Measurements from ENCODE around the gene HPX.
"Not testable (repeated sequence)": the region's sequence is repeated elsewhere in the genome, so short reads cannot be mapped to it uniquely, and the experiment has no call there.

The HPX gene

DNA sequence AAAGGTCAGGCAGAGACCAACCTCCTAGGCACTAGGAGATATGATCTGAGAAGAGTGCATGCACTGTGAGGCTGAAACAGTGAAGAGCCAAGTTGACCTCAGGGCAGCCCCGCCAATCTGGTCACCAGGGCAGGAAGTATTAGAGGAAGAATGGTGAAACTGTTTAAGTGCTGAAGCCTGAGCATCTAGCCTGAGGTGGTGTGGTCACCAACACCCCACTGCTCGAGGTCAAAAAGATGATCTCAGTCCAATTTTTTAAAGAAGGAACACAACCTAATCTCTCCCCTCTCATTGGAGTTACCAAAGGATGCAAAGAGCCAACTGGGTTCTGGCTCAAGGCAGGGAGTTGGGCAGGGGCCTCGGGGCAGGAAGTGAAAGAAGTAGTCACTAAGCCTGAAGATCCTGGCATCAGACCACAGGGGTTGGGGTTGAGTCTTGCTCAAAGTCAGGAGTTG, 25.9 kb downstream of the HPX start:
- no peak for DNase-seq (ENCODE audit: low spot score)

DNA sequence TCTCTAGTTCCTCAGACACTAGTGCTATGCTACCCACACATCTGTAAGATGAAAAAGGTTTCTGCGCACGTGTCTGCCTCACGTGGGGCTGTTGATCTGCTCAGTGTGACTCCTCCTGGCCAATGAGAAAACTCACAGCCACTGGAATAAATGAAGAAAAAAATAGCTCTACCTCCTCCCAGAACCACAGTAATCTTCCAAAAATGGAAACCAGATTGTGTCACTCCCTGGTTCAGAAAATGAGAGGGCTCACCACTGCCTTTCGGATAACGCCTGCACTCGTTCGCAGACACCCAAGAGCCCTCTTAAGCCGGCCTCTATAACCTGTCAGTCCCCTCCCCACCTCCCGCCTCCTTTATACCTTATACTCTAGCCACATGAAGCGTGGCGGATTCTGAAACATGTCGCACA, 27.0 kb downstream of the HPX start:
- DNase-seq (ENCODE audit: low spot score) = no peak

DNA sequence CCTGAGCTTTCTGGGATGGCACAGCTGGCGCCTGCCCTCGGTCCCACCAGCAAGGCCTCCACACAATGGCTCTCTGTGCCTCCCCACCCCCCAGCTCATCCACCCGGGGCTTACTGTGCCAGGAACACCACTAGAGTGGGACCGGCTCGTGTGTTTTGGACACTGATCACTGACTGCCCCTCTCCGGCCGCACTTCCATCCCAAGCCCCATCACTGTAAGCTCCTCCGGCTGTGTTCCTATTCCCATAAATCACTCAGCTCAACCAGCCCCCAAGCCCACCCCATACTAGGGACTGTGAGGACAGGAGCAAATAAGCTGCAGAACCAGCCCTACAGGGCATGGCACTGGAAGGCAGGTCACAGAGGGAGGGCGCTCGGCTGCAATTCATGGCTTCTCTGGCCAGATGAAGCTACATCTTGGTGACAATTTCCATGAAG, 29.2 kb downstream of the HPX start:
- peak; percentile 94 for DNase-seq (ENCODE audit: low spot score)

DNA sequence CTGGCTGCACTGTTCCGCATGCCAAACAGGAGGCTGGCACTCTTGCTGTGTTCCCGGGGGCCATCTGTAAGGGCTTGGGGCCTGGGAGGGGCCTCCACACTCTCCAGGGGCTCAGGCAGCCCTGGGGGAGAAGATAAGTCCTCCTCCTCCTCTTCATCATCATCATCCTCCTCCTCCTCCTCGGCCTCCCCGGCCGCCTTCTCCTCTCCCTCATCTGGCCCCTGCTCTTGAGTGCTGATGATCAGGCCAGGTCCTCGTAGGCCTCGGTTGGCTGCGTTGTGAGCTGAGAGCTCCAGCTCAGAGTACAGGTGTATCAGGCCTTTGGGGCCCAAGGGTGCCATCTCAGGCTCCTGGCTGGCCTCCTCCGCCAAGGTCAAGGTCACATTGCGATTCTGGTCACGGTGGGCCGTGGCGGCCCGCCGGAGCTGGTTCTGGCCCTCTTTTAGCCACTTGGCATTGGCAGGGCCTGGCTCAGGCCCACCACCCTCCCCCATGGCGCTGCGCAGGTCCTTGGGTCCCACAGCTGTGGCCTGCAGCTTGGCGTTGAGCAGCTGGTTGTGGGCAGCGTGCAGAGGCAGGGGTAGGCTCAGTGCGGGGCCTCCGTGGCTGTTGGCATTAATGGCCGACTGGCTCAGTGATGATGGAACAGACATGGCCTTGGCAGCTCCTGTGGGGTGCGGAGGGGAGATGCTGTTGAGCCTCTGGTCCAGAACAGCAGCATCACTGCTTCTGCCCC, 29.9 kb downstream of the HPX start:
- no peak for DNase-seq (ENCODE audit: low spot score)

DNA sequence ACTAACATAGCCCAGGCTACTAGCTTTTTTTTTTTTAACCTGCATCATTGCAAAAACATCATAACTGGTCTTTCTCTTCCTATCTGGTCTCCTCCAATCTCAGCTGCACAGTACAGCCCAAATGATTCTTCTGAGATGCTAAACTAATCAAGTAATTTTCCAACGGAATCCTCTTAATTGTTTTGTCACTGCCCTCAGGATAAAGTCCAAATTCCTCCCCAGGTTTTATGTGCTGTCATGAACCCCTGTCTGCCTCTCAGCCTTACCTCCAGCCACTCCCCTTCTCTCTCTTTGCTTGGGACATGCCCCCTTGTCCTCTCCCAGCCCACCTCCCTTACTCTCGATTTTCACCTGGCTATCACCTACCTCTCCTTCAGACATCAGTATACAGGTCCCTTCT, 34.4 kb downstream of the HPX start:
- no peak for DNase-seq (ENCODE audit: low spot score)

DNA sequence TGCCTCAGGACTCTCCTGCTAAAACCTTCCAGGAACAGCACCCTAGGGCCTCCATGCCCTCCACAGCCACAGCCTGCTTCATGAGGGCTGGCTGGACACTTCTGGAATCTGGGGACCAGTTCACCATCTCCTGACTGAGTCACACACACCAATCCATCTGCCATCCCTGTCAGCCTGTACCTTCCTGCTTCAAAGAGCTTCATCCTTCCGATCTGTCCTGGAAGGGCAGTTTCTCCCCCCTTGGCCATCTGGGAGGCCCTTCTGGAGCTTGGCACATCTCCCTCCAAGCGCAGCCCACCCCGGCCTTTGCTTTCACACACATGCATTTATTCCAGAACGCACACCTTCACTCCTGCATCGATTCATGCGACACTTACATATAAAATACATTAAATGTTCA, 34.9 kb downstream of the HPX start:
- DNase-seq (ENCODE audit: low spot score) = no peak

DNA sequence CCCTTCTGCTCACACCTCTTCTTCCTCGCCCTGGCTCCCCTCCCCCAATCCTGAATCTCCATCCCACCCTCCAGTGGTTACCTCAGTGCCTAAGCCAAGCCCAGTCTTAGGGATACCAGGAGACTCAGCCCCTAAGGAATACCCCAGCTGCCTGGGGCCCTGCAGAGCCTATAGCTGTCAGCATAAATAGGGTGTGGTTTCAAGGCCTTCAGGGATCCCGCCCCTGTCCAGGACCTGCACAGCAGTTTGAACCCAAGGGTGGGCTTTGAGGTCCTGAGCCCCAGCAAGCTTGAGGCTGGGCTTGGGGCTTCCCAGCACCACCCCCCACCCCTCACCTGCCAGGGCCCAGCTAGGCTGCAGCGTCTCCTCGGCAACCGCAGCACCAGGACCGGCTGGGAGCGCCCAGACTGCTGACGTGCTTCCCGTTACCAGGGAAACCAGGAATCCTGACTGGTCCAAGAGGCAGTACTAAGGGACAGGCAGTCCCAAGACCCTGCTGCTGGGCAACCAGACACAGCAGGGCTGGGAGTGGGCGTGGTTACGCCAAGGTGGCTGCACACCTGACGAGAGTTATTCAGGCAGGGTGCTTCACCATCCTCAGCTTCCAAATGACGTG, 35.6 kb downstream of the HPX start:
- peak; percentile 73 for DNase-seq (ENCODE audit: low spot score)

DNA sequence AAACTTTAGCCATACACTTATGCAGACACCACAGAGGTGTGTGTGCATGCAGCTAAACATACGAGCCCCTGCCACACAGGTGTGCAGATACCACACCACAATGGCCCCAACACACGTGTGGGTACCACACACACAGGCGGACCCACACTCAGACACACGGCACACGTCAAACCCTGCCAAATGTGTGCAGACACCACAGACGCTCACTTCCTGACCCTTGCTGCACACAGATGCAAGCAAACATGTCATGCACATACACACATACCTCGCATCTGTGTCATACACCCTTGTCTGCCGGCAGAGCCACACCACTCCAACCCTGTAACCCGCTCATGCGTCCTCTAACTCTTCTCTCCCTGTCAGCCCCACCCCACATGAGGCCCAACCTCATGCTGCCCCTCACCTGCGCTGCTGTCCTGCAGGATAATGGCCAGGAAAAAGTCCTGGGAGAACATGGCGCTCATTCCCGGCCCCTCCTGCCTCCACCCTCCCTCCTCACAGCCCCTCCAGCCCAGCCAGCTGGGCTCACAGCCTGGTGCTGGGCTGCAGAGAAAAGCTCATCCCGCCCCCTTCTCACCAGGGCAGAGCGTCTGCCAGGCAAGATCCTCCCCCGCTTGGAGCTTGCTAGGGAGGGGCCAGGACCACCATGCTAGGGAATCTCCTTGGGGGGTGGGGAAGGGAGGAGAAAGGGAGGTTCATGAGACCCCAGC, 36.3 kb downstream of the HPX start:
- no peak for DNase-seq (ENCODE audit: low spot score)

DNA sequence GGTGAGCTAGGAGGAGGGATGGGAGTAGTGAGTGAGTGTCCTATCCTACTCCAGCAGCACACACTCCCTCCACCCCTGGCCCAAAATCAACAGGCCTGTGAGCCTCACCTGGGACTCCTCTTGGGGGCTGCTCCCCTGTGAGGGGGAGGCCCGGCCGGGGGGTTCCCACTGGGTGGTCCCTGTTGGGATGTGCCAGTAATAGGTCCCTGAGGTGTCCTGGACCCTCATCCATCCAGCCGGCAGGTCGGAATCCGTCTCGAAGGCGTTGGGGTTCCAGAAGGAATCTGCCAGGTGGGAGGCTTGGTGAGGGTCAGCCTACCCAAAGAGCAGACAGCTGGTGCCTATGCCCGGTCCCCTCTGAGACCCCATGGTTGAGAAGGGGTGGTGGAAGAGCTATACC, 37.2 kb downstream of the HPX start:
- no peak for DNase-seq (ENCODE audit: low spot score)

DNA sequence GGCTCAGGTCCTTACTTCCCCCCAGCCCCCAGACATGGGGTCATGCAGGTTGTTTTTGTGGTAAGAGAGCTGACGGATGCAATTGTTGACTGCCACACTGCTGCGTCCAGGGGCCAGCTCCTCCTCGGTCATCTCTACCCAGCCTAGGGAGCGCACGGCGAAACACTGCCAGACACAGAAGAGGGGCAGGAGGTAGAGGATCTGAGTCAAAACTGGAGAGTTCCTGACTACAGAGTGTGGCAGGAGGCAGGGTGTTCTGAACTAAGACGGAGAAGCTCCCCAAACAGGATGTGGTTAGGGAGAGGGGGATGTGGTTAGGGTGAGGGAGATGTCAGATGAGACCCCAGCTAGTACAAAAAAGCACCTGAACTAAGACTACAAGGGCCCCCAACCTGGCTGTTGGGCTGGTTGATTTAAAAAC, 38.2 kb downstream of the HPX start:
- no peak for DNase-seq (ENCODE audit: low spot score)

DNA sequence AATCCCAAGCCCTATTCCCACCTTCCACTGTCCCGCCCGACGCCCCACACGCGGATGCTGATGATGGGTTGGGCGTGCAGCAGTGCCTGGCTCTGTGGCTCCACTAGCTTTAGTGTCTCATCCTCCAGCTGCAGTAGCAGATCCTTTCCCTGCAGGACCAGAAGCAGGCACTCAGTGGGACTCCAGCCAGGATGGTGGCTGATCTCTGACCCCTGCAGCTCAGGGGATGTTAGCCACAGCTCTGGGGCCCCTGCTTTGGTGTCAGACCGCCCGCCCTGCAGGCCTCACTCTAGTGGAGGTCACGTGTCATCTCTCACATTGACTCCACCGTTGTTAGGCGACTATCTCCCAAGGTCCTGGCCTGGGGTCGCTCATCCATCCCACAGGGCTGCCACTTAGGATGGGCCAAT, 38.7 kb downstream of the HPX start:
- DNase-seq (ENCODE audit: low spot score) = no peak

DNA sequence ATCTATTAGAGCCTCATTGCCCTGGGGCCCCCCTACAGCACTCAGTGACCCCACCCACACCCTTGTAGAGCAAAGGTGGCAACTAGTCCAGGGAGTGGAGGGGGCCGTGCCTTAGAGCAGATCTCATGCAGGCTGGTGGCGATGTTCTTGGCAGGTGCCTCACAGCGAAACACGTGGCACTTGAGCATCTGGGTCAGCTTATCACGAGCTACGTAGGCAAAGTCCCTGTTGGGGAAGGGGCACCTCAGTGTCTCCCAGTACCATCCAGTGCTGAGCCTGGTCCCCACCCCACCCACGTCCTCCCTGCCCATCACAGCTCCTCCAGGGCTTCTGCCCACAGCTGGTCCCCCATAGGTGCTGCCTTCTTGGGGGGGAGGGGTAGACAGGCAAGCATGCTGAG, 39.3 kb downstream of the HPX start:
- DNase-seq (ENCODE audit: low spot score) = no peak

DNA sequence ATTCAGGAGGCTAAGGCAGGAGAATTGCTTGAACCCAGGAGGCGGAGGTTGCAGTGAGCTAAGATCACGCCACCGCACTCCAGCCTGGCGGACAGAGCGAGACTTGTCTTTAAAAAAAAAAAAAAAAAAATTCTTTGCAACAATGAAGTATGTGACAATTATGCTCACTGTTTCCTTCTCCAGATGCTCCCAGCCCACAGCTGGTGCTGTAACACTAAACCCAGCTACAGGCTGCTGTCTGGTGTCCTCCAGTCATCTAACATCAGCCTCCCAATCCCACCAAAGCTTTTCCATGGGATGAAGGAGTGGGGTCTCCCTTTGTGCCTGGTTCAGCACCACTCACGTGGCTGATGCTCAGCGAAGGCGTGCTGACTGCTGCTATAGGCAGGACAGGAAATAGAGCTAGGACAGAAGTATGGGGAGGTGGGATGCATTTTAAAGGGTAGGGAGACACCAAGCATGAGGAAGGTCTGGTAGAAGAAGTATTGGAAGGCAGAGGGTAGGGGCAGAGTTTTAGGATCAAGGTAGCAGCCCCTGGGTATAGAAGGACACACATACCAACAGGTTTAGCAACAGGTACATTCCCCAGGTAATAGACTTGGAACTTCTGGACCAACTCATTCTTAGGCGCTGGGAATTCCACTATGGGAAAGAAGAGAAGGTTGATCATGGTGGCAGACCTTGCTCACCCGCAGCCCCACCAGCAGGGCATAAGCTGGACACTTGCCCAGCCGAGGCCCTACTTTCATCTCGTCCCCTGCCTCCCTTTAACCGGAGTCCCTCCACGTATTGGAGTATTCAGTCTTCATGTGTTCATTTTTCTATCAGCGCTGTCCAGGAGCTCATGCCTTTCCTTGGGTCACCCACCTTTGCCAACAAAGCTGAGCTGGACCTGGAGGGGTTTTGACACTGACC, 40.1 kb downstream of the HPX start:
- peak; percentile 68 for DNase-seq (ENCODE audit: low spot score)

DNA sequence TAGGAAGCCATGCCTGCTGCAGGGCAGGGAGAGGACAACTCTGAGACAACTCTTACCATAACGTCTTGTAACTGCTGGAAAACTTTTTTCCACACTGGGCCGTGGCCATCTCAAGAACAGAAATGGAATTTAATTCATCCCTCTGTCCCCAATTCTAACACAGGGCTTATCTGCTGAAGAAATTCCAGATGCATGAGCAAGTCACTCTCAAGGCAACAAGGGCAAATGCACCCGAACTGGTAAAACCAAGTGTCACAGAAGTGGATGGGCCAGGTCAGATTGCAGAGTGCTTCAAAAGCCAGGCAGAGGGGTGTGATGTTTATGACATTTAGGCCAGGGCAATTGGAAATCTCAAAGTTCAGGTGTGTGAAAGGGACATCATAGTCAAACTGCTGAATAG, 43.2 kb downstream of the HPX start:
- DNase-seq (ENCODE audit: low spot score) = no peak

DNA sequence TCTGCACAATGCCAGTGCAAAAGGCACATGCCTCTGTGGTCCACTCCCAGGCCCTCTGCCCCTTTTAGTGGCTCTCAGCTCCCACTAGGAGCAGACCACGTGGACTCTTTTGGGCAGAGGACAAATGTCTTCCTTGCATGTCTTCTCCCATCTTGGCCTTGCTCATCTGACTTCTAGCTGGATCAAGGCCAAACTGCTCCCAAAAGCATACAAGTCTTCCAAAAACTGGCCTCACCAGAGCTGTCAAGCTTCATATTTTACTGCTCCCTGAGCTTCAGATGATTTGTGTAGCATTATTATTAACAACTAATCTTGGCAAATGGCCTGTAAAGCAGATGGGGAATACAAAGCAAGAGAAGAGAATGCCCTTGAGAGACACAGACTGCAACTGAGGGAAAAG, 43.6 kb downstream of the HPX start:
- no peak for DNase-seq (ENCODE audit: low spot score)

DNA sequence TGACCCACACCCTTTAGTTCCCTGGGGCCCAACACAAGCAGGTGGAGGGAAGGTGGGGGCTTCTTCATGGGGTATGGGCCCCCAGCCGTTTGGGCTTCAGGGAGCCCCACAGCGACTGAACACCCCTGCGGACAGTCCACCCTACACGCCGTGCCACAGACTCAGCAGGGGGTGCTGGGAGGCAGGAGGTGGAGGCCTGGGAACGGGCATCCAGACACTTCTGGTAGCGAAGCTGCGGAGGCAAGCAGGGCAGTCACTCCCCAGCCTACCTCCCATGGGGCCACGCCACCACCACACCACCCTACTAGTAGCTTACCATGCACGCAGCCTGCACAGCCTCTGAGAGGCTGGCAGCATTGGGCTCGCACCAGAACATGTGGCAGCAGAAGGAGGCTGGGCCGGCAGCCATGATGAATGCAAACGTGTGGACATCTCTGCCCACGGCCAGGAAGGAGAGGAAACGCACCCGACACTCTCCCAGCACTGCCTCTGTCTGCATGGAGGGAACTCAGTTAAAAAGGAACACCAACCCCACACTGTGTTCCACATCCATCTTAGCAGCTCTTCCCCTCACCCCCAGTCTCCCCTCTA, 45.2 kb downstream of the HPX start:
- no peak for DNase-seq (ENCODE audit: low spot score)

DNA sequence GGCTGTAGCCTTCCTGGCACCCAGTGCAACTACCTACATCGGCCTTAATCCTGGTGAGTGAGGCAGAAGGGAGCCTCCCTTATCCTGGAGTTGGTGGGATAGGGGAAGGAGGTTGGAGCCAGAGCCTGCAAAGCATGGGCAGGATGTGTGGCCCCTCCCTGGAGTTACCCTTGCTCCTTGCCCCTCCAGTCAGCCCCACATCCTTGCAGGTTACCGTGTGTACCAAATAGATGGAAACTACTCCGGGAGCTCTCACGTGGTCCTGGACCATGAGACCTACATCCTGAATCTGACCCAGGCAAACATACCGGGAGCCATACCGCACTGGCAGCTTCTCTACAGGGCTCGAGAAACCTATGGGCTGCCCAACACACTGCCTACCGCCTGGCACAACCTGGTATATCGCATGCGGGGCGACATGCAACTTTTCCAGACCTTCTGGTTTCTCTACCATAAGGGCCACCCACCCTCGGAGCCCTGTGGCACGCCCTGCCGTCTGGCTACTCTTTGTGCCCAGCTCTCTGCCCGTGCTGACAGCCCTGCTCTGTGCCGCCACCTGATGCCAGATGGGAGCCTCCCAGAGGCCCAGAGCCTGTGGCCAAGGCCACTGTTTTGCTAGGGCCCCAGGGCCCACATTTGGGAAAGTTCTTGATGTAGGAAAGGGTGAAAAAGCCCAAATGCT, 46.7 kb downstream of the HPX start:
- DNase-seq (ENCODE audit: low spot score) = no peak

DNA sequence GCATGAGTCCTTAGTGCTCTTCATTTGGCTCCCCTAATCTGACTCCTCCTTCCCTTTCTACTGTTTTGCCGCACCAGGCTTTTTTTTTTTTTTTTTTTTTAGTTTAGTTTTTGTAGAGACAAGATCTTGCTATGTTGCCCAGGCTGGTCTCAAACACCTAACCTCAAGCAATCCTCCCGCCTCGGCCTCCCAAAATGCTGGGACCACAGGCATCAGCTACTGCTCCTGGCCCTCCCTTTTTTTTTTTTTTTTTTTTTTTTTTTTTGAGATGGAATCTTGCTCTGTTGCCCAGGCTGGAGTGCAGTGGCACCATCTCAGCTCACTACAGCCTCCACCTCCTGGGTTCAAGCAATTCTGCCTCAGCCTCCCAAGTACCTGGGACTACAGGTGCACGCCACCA, 48.5 kb downstream of the HPX start:
- DNase-seq (ENCODE audit: low spot score) = not testable (repeated sequence)

DNA sequence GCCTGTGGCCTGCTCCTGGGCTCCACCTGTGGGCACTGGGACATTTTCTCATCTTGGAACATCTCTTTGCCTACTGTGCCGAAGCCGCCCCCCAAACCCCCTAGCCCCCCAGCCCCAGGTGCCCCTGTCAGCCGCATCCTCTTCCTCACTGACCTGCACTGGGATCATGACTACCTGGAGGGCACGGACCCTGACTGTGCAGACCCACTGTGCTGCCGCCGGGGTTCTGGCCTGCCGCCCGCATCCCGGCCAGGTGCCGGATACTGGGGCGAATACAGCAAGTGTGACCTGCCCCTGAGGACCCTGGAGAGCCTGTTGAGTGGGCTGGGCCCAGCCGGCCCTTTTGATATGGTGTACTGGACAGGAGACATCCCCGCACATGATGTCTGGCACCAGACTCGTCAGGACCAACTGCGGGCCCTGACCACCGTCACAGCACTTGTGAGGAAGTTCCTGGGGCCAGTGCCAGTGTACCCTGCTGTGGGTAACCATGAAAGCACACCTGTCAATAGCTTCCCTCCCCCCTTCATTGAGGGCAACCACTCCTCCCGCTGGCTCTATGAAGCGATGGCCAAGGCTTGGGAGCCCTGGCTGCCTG, 49.2 kb downstream of the HPX start:
- DNase-seq (ENCODE audit: low spot score) = no peak

DNA sequence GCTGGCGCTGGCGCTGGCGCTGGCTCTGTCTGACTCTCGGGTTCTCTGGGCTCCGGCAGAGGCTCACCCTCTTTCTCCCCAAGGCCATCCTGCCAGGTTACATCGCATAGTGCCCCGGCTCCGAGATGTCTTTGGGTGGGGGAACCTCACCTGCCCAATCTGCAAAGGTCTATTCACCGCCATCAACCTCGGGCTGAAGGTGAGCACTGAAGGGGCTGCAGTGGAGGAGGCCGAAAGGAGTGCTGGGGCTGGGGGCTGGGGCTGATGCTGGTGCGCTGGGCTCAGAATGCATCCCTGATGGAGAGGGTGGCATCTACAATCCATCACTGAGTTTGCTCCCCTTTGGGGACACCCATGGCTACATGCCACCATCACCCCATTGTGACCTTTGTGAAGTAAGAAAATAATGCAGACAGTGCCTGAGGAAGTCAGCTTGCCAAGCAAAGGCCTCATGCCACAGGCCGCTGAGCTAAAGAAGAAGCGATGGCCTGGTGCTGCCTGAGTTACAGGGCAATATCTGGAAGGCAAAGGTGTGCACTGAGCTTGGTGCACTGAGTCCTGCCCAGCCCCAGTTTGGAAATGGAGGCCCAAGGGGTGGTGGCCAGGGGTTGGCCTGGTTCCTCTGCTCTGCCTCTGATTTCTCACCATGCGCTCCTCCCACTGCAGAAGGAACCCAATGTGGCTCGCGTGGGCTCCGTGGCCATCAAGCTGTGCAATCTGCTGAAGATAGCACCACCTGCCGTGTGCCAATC, 49.9 kb downstream of the HPX start:
- no peak for DNase-seq (ENCODE audit: low spot score)

All from pons (tissue), 1 donor.